ENCODE results near the gene C2CD2L.
"Not testable (repeated sequence)": the region's sequence is repeated elsewhere in the genome, so short reads cannot be mapped to it uniquely, and the experiment has no call there.

Gene C2CD2L

GRCh38 chr11:119126675-119127268 is 19.6 kb downstream of the C2CD2L start:
- FAIRE-seq (no peak), DNase-seq (ENCODE audit: insufficient read length, low spot score) (no peak)
- no peak for TF ChIP-seq CTCF (IDR thresholded peaks at IDR 0.05; ENCODE audit: insufficient read depth, missing control alignments)

- DNase-seq (ENCODE audit: insufficient read length, low spot score) (no peak), FAIRE-seq (no peak)
- no peak for TF ChIP-seq CTCF (IDR thresholded peaks at IDR 0.05; ENCODE audit: insufficient read depth, missing control alignments)
Measured at GRCh38 chr11:119130662-119131061, 23.5 kb downstream of the C2CD2L start.

- FAIRE-seq (no peak), DNase-seq (ENCODE audit: insufficient read length, low spot score) (no peak)
- peak; percentile 22 for TF ChIP-seq CTCF (IDR thresholded peaks at IDR 0.05; ENCODE audit: insufficient read depth, missing control alignments)
Measured at GRCh38 chr11:119134389-119134978, 27.3 kb downstream of the C2CD2L start.

- FAIRE-seq; DNase-seq (ENCODE audit: insufficient read length, low spot score): not testable (repeated sequence)
Measured at GRCh38 chr11:119139276-119139675, 32.1 kb downstream of the C2CD2L start.

- peak; percentile 94 for FAIRE-seq
- peak; percentile 35 for TF ChIP-seq CTCF (IDR thresholded peaks at IDR 0.05; ENCODE audit: insufficient read depth, missing control alignments)
- DNase-seq (ENCODE audit: insufficient read length, low spot score), result peak; percentile 70
Measured at GRCh38 chr11:119144825-119145486, 37.8 kb downstream of the C2CD2L start.

GRCh38 chr11:119145551-119145950 is 38.4 kb downstream of the C2CD2L start:
- TF ChIP-seq CTCF (IDR thresholded peaks at IDR 0.05; ENCODE audit: insufficient read depth, missing control alignments), result no peak
- no peak for DNase-seq (ENCODE audit: insufficient read length, low spot score)
- FAIRE-seq, result no peak

- FAIRE-seq, result no peak
- no peak for DNase-seq (ENCODE audit: insufficient read length, low spot score)
- no peak for TF ChIP-seq CTCF (IDR thresholded peaks at IDR 0.05; ENCODE audit: insufficient read depth, missing control alignments)
Measured at GRCh38 chr11:119147604-119148333, 40.6 kb downstream of the C2CD2L start.
